ENCODE data around the gene SEL1L3.

SEL1L3 gene

GRCh38 chr4:25792200-25792791 is 70.5 kb downstream of the SEL1L3 start:
- DNase-seq (ENCODE audit: low read depth in 2 of 2) = no peak

DNA sequence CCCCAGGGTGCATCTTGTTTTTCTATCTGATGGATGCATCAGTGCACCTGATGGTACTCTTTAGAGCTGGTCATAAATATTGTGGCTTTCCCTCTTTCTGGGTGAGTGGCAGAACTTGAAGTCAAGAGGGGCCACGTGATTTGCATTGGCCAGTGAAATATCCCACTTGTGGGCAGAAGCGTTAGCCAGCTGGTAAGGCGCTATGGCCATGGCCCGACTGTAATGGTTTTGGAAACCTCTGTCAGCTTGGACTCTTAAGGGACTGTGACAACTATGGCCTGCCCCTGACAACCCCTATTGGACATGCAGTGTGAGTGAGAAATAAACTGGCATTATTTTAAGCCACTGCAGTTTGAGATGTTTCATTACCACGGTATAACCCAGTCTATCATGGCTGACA is 72.8 kb downstream of the SEL1L3 start:
- DNase-seq (ENCODE audit: low read depth in 2 of 2) = no peak

DNA sequence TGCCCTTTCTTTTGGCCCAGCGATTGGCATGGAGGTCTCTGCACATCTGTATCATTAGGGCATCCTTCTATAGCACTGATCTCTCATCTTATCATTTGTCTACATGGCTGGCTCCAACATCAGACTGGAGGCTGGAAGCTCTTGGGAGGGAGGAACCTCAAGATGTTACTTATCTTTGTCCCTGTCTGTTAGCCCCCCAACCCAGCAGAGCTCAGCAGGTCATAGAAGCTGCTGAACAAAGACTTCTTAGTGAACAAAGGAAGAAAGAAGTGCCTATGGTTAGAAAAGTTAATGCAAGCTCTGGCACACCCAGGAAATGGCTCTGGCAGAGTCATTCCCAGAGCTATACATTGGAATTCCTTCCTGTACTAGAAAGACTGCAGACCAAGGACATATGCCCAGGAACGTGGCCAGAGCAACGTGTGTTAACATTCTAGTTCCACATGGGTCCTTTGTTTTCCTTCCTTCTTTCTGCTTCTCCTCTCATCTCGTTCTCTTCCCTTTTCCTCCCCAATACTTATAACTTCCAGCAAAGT is 74.0 kb downstream of the SEL1L3 start:
- no peak for DNase-seq (ENCODE audit: low read depth in 2 of 2)

GRCh38 chr4:25786497-25787065 is 76.2 kb downstream of the SEL1L3 start:
- no peak for DNase-seq (ENCODE audit: low read depth in 2 of 2)

DNA sequence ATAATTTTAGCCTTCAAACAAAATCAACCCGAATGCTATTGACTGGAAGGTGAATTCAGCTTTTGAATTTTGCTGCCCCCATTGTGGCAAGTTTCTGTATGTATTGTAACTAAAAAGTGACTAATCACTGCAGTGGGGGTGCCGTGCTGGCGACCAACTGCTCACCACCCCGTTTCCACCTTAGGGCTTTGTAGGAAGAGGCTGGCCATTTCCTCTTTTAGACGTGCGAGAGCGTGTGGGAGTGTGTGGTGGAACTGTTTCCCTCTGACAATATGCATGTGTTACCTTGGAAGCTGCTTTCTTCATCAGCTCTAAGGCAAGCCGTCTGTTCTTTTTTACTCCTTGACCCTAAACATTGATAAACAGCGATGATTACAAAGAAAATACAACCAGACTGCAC is 78.8 kb downstream of the SEL1L3 start:
- DNase-seq (ENCODE audit: low read depth in 2 of 2) = no peak

GRCh38 chr4:25783126-25783525 is 79.7 kb downstream of the SEL1L3 start:
- DNase-seq (ENCODE audit: low read depth in 2 of 2) = no peak

- DNase-seq (ENCODE audit: low read depth in 2 of 2) = no peak
Observed at GRCh38 chr4:25782482-25782881, 80.3 kb downstream of the SEL1L3 start.

DNA sequence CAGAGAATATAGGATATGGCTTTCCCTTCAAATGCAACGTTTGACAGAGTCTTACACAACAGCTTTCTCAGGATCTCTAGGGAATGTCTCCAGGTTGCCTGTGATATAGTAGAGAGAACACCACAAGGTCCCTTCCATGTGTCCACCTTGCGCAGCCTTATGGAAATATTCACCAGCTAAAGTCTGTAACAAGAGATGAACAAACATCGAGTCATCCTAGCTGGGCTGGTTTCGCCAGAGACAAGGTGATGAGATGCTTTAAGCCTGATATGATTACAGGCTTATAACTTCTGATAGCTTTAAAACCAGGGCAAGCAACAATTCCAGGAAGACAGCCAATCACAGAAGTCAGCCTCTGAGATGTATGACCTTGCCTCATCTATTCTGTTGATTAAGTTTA is 83.8 kb downstream of the SEL1L3 start:
- no peak for DNase-seq (ENCODE audit: low read depth in 2 of 2)

DNA sequence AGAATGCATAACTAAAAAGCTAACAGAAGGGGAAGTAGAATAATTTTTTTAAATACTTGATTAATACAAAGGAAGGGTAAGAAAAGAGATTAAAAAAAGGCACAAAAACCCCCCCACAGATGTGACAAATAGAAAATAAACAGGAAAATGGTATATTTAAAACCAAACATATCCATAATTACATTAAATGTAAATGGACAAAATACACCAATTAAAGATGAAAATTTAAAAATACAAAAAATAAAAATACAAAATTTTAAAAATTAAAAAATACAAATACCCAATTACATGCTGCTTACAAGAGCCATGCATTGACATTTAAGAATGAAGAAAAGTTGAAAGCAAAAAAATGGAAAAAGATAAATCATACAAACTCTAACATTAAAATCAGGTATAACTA is 86.0 kb downstream of the SEL1L3 start:
- DNase-seq (ENCODE audit: low read depth in 2 of 2) = no peak

DNA sequence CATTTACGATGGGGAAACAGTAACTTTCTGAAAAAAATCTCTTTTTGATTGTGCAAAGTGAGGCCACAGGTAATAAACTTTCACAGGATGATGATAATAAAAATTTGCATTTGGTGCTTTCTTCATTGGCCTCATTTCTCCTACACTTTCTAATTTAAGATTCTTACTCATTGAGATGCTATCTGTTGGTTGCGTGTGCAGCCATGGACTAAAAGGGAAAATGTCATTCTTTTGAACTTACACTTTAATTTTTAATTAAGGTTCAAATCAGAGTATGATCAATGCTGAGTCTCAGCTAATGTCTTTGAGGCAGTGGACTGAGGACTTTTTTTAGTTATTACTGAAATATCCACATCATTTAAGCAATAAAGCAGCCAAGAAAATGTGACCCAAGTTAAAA is 87.6 kb downstream of the SEL1L3 start:
- no peak for DNase-seq (ENCODE audit: low read depth in 2 of 2)

GRCh38 chr4:25773358-25773757 is 89.4 kb downstream of the SEL1L3 start:
- DNase-seq (ENCODE audit: low read depth in 2 of 2) = no peak

DNA sequence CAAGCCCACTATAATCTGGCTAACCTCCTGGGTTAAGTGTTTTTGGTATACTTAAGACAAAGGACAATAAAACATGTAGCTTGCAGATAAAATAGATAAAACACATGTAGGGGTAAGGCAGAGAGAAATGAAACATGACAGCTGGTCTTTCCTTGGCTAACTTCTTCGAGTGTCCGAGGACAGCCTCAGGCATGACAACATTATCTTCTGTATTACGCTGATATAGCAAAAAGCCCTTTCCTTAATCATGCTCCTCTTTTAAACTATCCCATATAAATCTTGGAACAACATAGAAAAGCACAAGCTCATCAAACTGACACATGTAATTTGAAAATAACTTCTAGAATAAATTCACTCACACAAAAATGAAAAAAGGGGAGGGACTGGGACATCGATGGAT is 91.1 kb downstream of the SEL1L3 start:
- no peak for DNase-seq (ENCODE audit: low read depth in 2 of 2)

DNA sequence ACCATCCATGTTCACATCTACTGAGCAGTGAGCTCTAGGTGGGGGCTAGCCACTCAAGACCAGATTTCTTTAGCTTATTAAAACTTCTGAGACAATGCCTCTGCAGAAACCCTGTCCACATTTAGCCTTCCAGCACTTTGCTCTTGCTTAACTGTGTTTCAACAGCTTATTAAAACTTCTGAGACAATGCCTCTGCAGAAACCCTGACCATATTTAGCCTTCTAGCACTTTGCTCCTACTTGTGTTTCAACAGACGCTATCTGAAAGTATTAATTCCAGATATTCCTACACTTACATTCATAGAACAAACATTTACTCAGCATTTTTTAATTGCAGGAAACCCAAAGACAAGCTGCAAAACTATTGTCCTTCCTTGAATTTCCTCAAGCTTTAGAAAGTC is 91.9 kb downstream of the SEL1L3 start:
- no peak for DNase-seq (ENCODE audit: low read depth in 2 of 2)

DNA sequence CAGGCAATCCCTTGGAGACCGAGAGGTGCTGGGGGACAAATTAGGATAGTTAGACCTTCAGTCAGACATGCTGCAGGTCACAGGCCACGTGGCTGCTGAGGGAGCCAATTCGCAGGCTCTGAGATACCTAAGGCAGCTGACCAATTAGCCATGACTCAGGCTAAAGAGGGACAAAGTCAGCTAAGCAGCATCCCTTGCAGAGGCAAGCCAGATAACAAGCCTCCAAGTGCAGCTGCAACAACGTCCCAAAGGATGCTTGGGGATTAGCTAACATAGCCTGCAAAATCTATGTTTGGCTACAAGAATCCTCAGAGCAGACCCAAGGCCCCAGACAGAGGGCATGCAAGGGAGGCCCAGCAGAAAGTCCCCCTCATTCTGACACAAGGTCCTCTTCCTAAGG is 93.5 kb downstream of the SEL1L3 start:
- DNase-seq (ENCODE audit: low read depth in 2 of 2) = no peak

DNA sequence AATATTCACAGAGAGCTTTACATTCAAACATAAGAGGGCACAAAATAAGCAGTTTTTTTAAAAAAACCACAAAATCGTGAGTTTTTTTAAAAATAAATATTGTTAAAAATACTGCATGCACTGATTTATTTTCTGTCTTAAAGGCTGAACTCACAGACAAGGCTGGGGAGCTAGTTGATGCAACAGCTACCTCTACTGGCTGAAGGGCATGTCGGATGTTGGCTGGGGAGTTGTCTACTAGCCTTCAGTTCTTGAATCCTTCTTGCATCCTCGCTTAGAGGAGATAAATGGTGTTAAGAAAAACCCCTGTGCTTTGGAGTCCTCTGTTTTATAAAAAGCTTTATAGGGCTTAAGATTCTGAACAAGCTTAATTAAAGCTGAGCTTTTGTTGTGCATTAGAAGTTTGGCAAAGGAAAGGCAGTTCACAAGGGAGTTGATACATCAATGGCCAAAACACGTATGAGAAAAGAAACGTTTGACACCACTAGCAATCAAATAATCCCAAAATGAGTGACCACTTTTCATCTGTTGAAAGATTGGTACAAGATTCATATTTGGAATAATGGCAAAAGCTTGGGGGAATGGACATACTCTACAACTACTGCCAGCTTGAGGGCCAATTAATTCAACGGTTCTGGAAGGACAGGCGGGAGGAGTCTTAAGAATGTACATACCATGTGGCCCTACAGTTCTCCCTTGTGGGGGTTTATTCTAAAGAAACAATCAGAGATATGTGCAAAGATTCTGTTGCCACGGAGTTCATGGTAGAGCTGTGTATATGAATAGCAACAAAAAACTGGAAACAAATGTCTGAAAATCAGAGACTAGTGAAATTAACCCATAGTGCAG is 94.7 kb downstream of the SEL1L3 start:
- DNase-seq (ENCODE audit: low read depth in 2 of 2) = no peak

DNA sequence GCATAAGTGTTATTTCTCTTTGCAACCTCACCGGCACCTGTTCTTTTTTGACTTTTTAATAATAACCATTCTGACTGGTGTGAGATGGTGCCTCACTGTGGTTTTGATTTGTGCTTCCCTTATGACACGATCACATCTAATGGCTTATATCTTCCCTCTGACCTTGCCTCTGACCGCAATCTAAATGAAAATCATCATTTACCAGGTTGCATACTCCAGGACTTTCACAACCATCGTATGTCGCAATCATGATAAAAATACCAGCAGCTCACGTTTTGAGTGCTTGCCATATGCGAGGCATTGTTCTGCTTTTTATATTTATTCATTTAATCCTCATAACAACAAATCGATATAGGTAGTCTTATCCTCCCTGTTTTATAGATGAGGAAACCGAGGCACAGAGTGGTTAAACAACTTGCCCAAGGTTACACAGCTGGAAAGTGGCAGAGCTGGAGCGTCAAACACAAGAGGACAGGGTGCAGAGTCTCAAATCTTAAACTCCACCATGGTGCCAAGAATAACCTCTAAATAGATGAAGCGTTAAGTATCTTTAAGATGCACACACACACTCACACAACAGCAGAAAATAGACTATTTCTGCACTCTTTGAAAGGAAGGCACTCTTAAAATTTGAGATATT is 102.2 kb downstream of the SEL1L3 start:
- no peak for DNase-seq (ENCODE audit: low read depth in 2 of 2)

- no peak for DNase-seq (ENCODE audit: low read depth in 2 of 2)
Observed at GRCh38 chr4:25760048-25760447, 102.7 kb downstream of the SEL1L3 start.

- no peak for DNase-seq (ENCODE audit: low read depth in 2 of 2)
Observed at GRCh38 chr4:25759101-25759500, 103.7 kb downstream of the SEL1L3 start.

DNA sequence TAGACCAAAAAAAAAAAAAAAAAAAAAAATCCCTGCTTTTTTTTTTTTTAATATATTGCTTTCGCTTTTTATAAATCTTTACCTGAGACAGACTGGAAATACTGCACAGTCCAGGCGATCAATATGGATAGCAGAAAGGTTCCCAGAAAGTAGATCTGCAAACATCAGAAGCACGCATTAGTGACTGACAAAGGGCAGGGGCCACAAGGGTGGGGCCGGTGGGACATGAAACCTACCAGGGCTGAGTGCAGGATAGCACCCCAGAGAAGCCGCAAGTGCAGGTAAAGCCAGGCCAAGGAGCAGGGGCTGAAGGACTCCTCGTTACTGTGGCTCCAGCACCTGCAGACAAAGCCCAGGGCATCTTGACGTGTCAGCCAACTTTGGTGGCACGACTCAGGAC is 105.3 kb downstream of the SEL1L3 start:
- no peak for DNase-seq (ENCODE audit: low read depth in 2 of 2)

- DNase-seq (ENCODE audit: low read depth in 2 of 2) = no peak
Observed at GRCh38 chr4:25756503-25756902, 106.3 kb downstream of the SEL1L3 start.

DNA sequence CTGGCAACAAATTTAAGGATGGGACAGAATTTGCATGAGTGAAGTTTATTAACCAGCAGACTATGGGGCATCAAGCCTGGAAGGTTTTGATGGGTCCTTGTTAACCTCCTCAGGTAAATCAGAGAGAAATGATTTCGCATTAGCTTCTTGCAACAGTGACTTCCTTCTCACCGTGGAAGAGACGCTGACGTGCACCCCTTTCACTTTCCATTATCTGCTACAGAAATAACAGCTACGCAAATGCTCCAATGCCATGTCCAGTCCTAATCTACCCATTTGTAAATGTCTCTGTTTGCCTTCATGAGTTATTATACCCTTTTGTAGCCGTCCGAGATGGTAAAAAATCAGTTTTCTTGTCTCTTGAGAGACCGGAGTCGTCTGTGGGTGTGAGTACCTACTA is 106.9 kb downstream of the SEL1L3 start:
- DNase-seq (ENCODE audit: low read depth in 2 of 2) = no peak

GRCh38 chr4:25753239-25753638 is 109.5 kb downstream of the SEL1L3 start:
- DNase-seq (ENCODE audit: low read depth in 2 of 2) = no peak

DNA sequence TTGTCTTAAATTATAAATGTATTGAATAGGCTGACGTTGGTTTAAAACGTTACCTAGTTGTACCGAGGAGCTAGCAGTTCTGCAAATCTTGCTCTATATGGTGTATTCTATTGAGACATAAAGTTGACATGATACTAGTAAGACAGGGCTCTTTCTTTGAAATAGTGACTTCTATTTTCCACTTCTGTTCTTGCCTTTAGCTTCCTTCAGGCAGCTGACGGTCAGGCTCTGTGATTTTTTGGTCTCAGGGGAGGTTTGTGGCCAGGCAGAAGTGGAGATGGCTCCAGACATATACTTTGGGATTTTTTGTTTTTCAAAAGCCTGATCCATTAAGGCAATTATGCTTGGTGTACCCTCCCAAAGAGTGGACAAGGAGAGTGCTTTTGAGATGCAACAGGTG is 111.9 kb downstream of the SEL1L3 start:
- no peak for DNase-seq (ENCODE audit: low read depth in 2 of 2)

Data from stimulated activated CD4-positive, alpha-beta T cell treated with anti-CD3 and anti-CD28 coated beads, Interleukin-12 subunit alpha, Interleukin-12 subunit beta, amount 100 ng/mL, for 24 hours (primary cell).